Hepatic stellate cell (primary cell): ENCODE results near the gene SLAMF6.
"Not testable (repeated sequence)": the region's sequence is repeated elsewhere in the genome, so short reads cannot be mapped to it uniquely, and the experiment has no call there.

Experiments used
- DNase-seq: peaks from one replicate; pipeline ENCODE4 v3.0.0; 2011; ENCODE audit warnings: low spot score

SLAMF6 gene

DNA sequence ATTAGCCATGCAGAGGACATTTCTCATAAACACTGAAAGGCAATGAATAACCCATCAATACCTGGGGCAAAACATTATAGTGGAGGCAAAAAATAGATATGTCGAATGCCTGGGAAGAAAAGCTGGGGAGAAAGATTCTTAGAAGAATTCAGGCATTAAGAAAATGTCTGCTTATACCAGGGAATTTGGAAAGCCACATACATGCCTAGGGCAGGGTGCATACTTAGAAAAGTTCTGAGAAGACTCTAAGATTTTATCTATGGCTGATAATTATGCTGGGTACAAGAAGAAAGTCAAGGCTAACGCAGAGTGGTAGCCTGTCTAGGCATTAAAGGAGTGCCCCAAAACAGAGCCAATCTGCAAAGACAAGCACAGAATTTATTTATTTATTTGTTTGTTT is 18.4 kb downstream of the SLAMF6 start:
- no peak for DNase-seq

DNA sequence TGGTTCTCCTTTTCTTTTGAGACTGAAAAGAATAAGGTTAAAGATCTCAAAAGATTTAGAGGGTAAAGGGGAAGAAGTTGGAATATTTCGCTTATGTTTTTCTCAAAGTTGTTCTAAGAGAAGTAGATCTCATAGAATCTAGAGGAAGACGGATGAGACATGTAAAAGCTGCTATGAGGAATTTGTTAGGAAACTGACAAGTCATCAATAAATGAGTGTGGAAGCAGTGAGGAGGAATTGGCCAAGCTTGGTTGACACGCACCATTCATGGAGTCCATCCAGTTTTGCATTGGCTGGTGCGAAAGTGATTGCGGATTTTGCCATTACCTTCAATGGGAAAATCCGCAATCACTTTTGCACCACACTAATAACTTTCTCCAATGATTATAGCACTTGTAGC is 20.0 kb downstream of the SLAMF6 start:
- DNase-seq = no peak

DNA sequence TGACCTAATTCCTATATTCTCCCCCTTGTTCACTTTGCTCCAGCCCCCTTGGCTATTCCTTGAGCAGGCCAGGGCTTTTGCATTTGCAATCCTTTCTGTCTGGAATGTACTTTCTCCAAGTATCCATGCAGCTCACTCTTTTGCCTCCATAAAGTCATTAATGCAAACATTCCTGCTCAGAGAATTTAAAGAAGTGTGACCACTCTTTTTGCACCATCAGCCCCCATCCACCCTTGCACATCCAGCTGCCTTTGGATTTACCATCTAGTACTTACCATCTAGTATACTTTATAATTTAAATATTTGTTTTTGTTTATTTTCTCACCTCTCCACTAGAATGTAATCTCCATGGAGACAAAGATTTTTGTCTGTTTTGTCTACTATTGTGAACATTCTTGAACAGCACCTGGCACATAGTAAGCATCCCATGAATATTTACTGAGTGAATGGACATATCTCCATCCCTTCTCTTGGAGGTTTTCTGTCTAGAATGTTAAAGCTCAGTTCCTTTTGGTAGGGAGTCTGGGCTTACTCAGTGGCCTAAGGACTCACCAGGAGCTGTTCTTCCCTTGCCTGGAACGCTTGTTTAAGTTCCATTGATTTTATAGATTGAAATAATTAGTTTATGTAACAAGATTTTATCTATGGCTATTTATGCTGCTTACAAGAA is 22.6 kb downstream of the SLAMF6 start:
- no peak for DNase-seq

DNA sequence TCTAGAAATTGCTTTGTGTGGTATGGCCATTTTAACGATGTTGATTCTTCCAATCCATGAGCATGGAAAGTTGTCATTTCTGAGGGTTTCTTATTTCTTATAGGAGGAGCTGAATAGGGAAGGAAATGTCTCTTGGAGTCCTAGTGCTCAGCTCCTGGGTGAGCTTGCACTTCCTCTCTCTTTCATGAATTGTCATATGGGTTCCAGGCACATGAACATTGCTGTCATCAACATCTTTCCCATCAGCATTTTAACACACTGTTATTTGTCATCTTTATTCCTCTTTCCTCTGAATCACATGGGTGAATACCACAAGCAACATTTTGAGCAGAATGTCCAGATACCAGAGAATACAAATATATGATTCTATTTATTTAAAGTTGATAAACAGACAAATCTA is 23.4 kb downstream of the SLAMF6 start:
- no peak for DNase-seq

DNA sequence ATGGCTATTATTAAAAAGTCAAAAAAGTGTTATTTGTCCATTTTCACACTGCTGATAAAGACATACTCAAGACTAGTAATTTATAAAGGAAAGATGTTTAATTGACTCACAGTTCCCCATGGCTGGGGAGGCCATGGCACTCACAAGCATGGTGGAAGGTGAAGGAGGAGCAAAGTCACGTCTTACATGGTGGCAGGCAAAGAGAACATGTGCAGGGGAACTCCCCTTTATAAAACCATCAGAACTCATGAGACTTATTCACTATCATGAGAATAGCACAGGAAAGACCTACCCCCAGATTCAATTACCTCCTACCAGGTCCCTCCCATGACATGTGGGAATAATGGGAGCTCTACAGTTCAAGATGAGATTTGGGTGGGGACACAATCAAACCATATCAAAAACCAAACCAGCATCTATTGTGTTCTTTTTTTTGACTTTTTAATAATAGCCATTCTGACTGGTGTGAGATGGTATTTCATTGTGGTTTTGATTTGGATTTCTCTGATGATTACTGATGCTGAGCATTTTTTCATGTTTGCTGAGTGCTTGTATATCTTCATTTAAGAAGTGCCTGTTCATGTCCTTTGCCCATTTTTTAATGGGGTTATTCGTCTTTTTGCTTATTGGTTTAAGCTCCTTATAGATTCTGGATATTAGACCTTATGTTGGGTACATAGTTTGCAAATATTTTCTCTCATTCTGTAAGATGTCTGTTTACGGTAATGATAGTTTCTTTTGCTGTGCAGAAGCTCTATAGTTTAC is 24.6 kb downstream of the SLAMF6 start:
- not testable (repeated sequence) for DNase-seq

DNA sequence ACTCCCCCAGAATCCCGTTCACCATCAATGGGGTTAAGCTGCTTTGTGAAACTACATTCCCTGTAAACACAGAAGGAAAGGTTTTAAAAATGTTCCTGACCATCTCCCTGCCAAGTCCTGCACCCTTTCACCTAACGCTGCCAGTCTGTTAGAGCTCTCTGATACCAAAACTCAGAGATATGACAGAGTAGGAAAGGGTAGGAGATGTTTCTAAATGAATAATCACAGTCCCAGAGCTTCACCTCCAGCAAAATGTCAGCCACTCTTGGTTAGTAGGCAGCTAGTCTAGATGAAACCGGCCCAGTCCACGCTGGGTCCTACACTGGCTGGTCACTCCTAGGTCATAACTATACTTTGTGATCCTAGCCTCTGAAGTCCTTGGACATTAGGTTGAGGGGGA is 26.7 kb downstream of the SLAMF6 start:
- DNase-seq = no peak

DNA sequence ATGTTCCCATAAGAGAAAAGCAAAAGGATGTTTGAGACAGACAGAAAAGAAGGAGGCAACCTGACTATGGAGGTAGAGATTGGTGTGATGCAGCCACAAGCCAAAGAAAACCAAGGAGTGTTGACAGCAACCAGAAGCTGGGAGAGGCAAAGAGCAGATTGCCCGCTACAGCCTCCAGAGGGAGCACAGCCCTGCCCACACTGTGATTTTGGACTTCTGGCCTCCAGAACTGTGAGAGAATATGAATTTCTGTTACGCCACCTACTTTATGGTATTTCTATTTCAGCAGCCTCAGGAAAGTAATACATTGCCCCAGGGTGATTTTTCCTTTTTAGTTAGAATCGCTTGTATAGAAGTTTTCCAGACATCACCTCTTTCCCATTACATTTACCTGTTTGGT is 28.4 kb downstream of the SLAMF6 start:
- DNase-seq = no peak

DNA sequence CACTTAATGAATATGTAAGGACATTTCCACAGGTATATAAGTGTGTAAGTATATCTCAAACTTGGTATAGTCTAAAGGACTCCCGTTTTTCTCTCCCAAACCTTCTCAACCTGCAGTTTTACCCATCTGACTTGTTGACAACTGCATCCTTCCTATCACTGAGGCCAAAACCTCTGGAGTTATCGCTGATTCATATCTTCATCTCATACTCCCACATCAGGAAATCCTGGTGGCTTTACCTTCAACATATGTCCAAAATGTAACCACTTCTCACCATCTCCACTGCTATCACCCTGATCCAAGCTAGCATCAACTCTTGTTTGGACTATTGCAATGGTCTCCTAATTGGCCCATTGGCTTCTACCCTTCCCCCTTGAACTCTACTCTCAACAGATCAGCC is 30.4 kb downstream of the SLAMF6 start:
- no peak for DNase-seq

DNA sequence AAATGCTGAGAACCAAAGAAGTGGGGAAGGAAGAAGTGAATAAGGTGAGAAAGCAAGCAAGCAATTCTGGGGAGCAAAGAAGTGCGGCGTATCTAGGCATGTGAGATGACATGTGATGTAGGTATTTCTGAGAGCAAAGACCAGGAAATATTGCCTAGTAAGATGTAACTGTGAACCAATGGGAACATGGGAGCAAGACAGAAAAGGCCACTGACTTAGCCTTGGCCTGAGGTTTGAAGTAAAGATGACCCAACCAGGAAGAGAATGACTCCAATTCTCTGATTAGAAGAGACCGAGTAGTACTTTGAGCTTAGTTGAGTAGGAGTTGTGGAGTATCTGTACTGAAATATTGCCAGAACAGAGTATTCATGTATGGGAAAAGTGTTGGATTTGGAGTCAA is 31.1 kb downstream of the SLAMF6 start:
- DNase-seq = no peak

DNA sequence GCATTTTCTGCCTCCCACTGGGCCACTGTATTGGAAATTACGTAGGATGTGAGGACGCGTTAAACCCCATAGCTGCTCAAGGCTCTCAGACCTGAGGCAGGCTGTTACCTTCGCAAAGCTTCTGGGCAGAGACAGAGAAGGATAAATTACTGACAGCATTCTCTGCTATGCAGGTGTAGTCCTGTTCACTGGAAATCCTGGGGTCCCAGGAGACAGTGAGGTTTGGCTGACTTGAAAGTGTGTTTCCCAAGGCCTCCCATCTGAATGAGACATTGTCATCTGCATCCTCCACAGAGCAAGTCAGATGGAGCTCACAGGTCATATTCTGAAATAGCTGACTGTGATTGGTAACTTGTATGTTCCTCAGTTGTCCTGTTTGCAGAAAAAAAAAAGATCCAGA is 32.0 kb downstream of the SLAMF6 start:
- DNase-seq = no peak

DNA sequence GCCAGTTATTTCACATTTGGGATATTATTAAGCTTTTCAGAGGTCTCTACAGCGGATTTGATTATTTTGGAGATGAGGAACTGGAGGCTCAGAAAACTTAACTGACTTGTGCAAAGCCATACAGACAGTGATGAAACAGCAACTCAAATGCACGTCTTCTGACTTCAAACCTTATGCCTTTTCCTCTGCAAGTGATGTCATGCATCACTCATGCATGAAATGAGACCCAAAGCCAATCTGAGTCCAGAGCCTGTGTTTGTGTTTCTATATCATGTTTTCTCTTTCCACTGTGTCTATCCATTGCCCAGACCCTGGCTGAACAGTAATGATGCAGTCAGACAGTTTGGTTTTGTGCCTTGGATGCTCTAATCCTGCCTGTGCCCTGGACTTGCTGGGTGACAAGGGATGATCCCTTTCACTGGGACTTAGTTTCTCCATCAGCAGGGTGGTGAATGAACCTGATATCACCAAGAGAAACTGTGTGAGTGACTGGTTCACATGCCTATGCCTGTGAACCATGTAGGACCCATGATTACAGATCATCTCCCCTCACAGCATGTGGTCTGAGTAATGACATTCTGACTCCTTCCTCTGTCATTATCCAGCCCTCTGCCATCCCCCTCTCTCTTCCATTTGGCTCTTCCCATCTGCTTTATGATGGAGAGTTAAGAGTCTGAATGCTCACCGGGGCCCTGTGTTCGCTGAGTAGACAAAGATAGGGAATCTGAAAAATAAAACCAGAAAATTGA is 33.4 kb downstream of the SLAMF6 start:
- DNase-seq = no peak

DNA sequence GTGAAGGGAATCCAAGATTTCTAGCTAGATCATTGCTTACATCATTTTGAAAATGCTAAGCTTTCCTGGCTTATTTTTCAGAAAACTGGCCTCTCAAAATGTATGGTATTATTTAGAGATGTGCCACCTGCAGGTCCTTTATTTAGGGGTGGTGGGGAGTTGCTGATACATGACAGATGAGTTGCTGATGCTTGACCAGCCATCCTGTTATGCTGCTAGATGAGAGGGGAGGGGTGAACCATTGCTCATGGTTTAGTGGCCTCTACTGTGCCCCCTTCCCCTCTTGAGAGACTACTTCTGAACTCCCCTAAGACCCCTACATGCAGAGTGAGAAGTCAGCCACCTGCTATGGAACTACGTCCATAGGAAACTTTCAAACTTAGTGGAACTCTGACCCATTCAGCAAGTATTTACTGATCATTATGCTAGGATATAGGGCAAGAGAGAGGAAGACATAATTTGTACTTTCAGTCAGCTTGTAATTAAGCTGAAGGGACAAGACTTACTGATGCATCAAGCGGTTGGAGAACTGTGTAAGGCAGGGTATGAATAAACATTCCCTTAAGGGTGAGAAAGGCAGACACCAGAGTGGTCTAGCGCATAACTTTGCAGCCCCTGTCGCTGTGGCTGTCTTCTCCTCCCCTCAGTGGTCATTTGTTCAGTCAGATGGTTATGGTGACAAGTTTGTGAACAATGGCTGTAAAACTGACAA is 34.6 kb downstream of the SLAMF6 start:
- no peak for DNase-seq

DNA sequence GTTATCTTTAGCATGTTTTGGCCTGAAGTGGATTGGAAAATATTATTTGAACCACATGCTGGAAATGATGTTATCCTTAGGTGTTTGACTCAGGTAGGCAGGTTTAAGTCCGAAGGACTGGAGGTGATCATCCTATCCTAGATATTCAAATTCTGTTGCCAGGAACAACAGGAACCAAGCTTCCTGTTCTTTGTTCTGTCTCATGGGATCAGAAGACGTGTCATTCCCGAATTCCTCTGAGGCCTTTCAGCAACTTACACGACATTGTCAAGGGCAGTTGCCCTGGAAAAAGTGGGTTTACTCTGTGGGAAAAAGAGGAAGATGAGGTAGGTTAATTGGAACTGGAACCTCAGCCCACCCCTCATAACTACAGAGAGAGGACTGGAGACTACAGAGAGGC is 36.6 kb downstream of the SLAMF6 start:
- DNase-seq = no peak

DNA sequence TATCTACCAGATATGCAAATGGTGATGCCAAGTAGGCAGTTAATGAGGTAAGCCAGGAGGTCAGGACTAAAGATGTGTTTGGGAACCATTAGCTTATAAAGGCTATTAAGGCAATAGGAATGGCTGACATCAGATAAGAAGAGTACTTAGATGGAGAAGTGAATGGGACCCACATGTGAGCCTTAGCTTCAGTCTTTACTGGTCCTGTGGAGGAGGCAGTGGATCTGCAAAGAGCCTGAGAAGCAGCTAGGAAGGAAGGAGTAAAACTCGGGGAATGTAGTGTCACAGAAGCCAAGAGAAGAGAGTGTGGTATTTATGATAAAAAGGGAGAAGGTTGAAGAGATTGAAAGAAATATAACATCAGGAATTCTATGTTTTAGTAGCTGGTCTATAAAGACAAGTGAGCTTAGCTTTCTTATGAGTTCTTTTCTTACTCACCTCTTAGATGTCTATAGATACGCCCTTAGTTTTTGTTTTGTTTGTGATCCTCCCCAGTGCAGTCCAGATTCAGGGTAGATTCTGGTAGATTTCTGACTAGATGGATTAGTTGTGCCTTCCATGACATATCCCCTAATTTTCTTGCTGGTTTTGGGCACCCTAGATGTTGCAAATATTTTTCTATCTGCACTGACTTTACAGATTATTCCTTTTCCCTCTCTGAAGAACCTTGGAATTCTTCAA is 39.4 kb downstream of the SLAMF6 start:
- no peak for DNase-seq

DNA sequence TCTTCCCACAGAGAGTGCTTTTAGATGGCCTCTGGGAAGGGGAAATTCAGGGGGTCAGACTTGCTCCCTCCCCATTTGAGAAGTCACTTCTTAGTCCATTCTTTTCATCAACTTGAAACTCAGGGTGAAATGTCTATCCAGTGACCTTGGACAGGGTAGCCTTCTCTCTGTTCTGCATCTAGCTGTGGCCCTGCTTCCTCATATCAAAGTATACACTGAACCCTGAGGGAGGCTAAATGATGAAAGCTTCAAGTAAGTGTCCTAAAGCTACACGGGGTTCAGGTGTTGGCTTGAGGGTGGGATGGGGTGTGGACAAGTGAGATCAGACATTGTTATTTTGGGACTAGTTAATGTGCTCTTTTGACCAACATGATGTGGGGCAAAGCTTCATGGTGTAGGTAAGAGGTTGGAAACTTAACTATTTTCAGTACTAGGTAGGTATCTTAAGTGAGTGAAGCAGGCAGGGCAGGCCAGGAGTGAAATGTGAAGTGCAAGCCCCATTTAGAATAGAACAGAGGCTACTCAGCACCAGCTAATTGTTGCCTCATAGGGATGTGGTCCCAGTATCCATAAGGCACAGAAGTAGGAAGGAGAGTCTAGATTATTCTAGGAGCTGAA is 41.0 kb downstream of the SLAMF6 start:
- DNase-seq = no peak

DNA sequence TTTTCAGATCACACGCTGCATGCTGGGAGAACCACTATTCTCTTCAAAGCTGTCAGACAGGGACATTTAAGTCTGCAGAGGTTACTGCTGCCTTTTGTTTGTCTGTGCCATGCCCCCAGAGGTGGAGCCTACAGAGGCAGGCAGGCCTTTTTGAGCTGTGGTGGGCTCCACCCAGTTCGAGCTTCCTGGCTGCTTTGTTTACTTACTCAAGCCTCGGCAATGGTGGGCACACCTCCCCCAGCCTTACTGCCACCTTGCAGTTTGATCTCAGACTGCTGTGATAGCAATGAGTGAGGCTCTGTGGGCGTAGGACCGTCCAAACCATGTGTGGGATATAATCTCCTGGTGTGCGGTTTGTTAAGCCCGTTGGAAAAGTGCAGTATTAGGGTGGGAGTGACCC is 42.3 kb downstream of the SLAMF6 start:
- not testable (repeated sequence) for DNase-seq

DNA sequence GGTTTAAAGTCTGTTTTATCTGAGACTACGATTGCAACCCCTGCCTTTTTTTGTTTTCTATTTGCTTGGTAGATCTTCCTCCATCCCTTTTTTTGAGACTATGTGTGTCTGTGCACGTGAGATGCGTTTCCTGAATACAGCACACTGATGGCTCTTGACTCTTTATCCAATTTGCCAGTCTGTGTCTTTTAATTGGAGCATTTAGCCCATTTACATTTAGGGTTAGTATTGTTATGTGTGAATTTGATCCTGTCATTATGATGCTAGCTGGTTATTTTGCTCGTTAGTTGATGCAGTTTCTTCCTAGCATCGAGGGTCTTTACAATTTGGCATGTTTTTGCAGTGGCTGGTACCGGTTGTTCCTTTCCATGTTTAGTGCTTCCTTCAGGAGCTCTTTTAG is 44.0 kb downstream of the SLAMF6 start:
- DNase-seq = not testable (repeated sequence)

DNA sequence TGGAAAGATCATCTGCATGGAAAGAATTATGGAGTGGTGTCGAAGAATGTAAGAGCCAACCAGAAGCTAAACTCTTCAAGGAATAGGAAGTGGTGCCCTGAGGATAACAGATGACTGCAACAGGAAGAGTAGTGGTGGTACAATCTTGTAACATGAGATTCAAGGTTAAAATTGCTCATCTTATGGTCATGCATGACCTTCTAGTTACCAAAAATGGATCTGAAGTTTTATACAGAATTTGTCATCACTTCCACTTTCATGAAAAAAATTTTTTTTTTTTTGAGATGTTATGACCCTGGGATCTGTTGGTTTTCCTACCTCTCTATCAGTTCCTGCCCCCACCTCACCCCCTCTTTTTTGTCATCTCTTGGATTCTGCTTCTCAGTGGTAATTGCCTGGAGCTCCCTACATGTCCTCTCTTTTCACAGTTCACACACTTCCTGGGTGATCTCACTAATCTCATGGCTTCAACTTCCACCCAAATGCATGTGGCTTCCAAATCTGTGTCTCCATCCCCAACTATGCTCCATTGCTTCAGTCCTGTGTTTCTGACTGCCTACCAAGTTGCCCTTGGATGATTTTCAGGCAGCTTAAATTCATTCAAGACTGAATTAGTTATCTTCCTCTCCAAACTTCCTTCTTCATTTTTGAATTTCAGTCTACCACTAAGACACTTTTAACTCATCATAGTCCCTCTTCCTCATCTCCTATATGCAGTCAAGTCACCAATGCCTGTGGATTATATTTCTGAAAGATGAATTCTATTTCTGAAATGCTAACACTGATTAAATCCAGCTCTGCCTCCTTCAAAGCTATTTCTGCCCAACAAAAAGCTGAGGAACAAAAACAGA is 48.4 kb downstream of the SLAMF6 start:
- no peak for DNase-seq

DNA sequence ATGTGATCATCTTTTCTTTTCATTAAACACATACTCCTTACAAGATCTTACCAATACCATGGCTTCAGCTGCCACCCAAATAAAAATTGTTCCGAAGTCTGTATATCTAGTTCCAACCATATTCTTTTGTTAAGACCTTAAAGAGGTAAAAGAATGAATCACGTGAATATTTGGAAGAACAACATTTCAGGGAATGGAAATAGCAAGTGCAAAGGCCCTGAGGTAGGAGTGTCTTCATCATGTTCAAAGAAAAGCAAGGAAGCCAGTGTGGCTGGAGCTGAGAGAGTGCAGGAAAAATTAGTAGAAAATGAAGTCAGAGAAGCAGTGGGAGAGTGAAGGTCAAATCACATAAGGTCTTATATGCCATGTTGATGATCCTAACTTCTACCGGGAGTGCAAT is 50.9 kb downstream of the SLAMF6 start:
- no peak for DNase-seq

DNA sequence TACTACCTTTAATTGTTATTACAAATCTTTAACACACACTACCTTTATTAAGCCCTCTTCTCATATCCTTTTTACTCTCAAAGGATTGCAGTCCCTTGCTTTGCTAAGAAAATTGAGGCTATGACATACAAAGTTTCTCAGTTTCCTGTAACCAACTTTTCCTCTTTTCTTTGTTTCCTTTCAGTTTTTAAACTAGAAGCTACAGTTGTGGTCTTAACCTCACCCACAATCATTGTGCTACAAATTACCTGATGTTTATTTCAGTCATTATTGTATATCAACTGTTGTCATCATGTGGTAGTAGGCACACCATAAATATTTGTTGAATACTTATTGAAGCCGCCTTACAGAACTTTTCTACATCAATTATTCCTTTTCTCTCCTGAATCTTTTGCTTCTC is 51.8 kb downstream of the SLAMF6 start:
- no peak for DNase-seq

DNA sequence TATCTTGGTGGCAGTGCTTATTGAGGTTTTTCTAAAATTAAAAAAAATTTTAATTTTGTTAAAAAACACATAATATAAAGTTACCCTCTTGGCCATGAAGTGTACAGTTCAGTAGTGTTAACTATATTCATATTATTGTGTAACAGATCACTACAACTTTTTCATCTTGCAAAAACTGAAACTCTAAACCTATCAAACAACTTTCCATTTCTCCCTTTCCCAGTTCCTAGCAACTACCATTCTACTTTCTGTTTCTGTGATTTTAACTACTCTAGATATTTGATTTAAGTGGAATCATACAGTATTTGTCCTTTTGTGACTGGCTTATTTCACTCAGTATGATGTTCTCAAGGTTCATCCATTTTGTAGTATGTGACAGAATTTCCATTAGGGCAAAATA is 55.5 kb downstream of the SLAMF6 start:
- DNase-seq = no peak
